Measurements from ENCODE around the gene PKNOX1.
"Not testable (repeated sequence)": the region's sequence is repeated elsewhere in the genome, so short reads cannot be mapped to it uniquely, and the experiment has no call there.

The PKNOX1 gene

GRCh38 chr21:42937960-42938605 is 36.3 kb upstream of the PKNOX1 start:
- H3K27ac ChIP-seq, result no peak overlapping the region
- TF ChIP-seq ZFX (IDR thresholded peaks at IDR 0.05), result no peak
- TF ChIP-seq, protein P1, sequence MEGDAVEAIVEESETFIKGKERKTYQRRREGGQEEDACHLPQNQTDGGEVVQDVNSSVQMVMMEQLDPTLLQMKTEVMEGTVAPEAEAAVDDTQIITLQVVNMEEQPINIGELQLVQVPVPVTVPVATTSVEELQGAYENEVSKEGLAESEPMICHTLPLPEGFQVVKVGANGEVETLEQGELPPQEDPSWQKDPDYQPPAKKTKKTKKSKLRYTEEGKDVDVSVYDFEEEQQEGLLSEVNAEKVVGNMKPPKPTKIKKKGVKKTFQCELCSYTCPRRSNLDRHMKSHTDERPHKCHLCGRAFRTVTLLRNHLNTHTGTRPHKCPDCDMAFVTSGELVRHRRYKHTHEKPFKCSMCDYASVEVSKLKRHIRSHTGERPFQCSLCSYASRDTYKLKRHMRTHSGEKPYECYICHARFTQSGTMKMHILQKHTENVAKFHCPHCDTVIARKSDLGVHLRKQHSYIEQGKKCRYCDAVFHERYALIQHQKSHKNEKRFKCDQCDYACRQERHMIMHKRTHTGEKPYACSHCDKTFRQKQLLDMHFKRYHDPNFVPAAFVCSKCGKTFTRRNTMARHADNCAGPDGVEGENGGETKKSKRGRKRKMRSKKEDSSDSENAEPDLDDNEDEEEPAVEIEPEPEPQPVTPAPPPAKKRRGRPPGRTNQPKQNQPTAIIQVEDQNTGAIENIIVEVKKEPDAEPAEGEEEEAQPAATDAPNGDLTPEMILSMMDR (conservative IDR thresholded peaks at IDR 0.05), result no peak

DNA sequence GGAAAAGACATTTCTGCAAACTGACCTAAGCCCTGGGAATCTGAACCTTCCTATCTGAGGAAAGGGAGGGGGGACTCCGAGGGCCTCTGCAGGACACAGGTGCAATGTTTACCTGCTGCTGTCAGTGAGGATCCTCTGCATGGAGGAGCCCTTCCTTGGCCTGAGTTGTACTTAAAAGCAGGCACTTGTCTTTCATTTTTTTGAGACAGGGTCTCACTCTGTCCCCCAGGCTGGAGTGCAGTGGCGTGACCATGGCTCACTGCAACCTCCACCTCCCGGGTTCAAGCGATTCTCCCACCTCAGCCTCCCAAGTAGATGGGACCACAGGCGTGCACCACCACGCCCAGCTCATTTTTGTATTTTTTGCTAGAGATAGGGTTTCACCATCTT is 35.8 kb upstream of the PKNOX1 start:
- not testable (repeated sequence) for H3K27ac ChIP-seq

DNA sequence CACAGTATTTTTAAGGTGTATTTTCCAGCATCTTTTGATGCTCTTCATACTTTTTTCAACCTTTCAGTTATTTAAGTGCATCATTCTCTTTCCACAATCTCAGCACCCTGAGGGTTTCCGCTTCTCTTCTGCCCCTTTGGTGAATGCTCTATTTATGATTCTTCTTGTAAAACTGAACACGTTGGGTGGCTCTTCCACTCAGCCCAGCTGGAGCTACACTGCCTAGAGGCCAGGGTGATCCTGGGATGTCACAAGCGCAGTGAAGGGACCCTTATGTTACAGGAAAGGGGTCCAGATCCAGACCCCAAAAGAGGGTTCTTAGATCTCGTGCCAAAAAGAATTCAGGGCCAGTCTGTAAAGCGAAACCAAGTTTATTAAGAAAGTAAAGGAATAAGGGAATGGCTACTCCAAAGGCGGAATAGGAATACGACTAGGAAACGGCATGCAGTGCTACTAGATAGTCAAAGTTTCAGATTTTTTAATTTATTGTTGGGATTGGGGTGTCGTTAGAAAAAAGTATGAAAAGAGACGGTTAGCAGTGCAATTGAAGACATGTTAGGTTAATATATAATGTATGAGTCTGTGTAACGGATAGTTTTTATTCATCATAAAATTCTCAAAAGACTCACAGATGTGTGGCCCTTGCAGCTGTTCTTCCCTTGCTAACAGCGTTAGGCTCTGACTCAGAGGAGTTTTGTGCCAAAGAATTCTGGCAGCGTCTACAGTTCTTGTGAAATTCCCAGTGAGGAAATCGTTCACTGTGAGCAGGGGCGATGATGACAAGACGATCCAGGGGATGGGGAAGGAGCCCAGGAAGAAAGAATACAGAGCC is 34.6 kb upstream of the PKNOX1 start:
- TF ChIP-seq, protein P1 (conservative IDR thresholded peaks at IDR 0.05), result no peak
- no peak overlapping the region for H3K27ac ChIP-seq

DNA sequence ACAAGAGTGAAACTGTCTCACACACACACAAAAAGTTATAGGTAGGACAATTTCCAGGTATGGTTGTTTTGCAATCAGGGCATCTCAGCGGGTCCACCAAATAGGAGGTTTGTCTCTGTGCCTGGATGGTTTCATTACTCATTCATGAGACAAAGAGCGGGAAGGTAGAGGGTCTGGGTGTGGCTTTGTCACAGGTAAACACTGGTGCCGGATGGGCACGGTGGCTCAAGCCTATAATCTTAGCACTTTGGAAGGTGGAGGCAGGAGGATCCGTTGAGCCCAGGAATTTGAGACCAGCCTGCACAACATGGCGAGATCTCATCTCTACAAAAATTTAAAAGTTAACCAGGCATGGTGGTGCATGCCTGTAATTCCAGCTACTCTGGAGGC is 32.7 kb upstream of the PKNOX1 start:
- no peak overlapping the region for H3K27ac ChIP-seq
- TF ChIP-seq ZFX (IDR thresholded peaks at IDR 0.05), result no peak

- TF ChIP-seq ZFX (IDR thresholded peaks at IDR 0.05), result no peak
- TF ChIP-seq, protein P1 (conservative IDR thresholded peaks at IDR 0.05), result no peak
- H3K27ac ChIP-seq, result no peak overlapping the region
These were observed 32.1 kb upstream of the PKNOX1 start for GRCh38 chr21:42942244-42942643.

GRCh38 chr21:42949094-42949755 is 25.1 kb upstream of the PKNOX1 start:
- not testable (repeated sequence) for H3K27ac ChIP-seq

DNA sequence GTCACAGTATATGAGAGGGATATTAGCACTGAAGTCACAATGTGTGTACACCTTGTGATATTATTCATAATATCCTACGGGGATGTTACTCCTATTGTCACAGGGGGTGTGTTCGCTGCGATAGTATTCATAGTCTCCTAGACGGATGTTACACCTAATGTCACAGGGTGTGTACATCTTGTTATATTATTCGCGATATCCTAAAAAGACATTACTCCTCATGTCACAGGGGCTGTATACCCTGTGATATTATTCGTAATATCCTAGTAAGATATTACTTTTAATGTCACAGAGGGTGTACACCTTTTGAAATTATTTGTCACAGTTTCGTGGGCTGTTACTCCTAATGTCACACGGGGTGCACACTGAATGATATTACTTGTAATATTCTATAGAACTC is 23.2 kb upstream of the PKNOX1 start:
- not testable (repeated sequence) for H3K27ac ChIP-seq

DNA sequence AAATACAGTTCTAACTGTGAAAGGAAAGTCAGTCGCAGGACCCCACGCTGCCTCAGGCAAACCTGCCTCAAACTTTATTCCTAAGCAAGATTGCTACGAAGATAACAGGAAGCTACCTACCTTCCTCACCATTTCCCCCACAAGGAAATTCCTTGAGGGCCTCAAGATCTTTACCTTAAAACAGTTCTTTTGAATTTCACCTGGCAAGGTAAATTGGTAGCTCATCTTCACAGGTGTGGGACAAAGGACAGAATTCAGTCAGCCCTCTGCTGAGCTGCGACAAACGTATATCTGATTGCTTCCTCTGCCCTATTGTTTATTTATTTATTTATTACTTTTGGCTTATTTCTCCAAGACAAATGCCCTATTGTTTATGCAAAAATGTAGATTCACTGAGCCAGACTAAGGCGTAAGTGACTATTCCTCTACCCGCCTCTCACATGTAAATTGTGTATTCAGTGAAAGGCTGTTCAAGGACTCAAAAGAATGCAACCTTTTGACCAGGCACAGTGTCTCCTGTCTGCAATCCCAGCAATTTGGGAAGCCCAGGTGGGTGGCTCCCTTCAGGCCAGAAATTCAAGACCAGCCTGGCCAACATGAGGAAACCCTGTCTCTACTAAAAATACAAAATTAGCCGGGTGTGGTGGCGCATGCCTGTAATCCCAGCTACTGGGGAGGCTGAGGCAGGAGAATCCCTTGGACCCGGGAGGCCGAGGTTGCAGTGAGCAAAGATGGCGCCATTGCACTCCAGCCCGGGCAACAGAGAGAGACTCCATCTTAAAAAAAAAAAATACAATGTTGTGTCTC is 17.3 kb upstream of the PKNOX1 start:
- TF ChIP-seq, protein P1 (conservative IDR thresholded peaks at IDR 0.05), result no peak
- no peak for TF ChIP-seq ZFX (IDR thresholded peaks at IDR 0.05)
- peak overlapping the region; percentile 93 for H3K27ac ChIP-seq

GRCh38 chr21:42958122-42958521 is 16.2 kb upstream of the PKNOX1 start:
- not testable (repeated sequence) for H3K27ac ChIP-seq
